ENCODE results near the gene SHC2.
A peak's percentile ranks its signal among the peaks of the same experiment; 100 is the strongest.
"Not testable (repeated sequence)": the region's sequence is repeated elsewhere in the genome, so short reads cannot be mapped to it uniquely, and the experiment has no call there.

Gene SHC2

DNA sequence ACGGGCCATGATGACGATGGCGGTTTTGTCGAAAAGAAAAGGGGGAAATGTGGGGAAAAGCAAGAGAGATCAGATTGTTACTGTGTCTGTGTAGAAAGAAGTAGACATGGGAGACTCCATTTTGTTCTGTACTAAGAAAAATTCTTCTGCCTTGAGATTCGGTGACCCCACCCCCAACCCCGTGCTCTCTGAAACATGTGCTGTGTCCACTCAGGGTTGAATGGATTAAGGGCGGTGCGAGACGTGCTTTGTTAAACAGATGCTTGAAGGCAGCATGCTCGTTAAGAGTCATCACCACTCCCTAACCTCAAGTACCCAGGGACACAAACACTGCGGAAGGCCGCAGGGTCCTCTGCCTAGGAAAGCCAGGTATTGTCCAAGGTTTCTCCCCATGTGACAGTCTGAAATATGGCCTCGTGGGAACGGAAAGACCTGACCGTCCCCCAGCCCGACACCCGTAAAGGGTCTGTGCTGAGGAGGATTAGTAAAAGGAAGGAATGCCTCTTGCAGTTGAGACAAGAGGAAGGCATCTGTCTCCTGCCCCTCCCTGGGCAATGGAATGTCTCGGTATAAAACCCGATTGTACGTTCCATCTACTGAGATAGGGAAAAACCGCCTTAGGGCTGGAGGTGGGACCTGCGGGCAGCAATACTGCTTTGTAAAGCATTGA is 74.1 kb downstream of the SHC2 start:
- not testable (repeated sequence) for DNase-seq

DNA sequence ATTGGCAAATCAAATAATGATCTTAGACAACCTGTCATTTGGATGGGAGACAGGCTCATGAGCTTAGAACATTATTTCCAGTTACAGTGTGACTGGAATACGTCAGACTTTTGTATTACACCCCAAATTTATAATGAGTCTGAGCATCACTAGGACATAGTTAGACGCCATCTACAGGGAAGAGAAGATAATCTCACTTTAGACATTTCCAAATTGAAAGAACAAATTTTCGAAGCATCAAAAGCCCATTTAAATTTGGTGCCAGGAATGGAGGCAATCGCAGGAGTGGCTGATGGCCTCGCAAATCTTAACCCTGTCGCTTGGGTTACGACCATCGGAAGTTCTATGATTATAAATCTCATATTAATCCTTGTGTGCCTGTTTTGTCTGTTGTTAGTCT is 74.6 kb downstream of the SHC2 start:
- DNase-seq = not testable (repeated sequence)

DNA sequence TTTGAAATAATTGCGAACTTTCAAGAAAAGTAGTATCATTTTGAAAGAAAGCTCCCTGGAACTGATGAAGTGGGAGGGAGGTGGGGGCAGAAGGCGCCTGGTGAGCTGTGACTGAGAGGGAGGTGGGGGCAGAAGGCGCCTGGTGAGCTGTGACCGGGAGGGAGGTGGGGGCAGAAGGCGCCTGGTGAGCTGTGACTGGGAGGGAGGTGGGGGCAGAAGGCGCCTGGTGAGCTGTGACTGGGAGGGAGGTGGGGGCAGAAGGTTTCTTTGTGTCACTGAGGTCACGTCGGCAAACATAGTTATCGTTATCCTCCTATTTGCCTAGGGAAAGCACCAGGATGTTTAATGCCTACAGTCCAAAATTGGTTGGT is 76.0 kb downstream of the SHC2 start:
- no peak for DNase-seq

DNA sequence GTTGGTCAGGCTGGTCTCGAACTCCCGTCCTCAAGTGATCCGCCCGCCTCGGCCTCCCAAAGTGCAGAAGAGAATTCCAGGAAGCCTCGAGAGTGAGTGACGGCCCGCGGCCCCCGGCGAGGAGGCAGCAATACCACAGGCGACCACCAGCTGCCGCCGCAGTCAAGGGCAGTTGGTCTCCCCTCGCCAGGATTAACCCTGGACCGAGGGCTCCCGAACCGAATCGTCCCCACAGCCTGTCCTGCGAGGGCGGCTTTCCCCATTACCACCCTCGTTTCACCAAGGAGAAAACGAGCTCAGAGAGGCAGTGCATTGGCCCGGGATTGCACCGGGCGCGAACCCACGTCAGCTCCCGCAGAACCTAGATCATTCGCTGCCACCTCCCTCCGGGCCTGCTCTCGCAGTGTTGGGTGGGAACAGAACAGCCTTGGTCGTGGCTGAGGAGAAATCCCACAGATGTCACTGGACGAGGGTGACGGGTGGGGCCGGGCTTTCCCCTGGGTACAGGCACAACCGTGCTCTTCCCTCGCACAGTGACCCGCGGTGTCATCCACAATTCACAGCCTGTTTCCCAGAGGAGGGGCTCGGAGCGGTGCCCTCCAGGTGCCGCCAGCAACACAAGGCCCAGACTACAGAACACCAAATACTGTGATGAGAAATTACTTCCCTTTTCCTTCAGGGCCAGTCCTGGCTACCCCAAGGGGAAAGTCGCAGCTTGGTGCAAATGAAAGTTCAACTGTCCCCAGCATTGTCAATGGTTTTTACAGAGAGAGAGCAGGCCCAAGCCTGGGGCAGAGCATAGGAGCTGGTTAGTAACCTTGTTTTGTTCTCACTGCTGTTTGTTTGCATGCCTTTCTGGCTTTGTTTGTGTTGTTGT is 76.7 kb downstream of the SHC2 start:
- DNase-seq = no peak

DNA sequence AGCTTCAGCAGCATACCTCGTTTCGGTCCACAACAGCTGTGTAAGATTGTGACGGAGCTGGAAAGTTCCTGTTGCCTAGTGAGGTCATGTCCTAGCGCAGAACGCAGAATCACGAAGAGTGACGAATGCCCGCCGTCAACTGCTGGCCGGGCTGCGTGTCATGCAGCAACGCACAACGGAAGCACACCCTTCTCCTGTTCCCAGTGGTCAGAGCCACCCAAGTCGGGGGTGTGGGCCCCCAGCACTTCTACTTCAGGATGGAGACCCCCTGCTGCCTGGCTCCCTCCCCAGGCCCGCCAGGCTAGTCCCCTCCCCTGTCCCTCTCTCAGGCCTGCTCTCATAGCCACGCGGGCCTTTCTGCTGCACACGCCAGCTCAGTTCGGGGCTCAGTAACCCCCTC is 77.8 kb downstream of the SHC2 start:
- DNase-seq = no peak

DNA sequence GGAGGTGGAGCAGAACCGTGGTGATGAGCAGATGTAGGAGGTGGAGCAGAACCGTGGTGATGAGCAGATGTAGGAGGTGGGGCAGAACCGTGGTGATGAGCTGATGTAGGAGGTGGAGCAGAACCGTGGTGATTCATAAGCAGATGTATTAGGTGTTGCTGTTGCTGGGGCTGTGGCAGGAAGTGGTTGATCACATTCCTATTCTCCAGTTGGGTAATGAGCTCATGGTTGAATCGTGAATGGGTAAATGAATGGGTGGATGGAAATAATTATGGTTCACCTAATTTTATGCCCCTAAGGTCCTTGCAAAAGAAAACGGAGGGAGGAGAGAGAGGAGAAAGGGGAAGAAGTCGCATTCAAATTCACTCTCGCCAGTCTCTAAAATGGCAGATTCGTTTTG is 78.3 kb downstream of the SHC2 start:
- peak; percentile 75 for DNase-seq

DNA sequence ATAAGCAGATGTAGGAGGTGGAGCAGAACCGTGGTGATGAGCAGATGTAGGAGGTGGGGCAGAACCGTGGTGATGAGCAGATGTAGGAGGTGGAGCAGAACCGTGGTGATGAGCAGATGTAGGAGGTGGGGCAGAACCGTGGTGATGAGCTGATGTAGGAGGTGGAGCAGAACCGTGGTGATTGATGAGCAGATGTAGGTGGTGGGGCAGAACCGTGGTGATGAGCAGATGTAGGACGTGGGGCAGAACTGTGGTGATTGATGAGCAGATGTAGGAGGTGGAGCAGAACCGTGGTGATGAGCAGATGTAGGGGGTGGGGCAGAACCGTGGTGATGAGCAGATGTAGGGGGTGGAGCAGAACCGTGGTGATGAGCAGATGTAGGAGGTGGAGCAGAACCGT is 78.9 kb downstream of the SHC2 start:
- not testable (repeated sequence) for DNase-seq

DNA sequence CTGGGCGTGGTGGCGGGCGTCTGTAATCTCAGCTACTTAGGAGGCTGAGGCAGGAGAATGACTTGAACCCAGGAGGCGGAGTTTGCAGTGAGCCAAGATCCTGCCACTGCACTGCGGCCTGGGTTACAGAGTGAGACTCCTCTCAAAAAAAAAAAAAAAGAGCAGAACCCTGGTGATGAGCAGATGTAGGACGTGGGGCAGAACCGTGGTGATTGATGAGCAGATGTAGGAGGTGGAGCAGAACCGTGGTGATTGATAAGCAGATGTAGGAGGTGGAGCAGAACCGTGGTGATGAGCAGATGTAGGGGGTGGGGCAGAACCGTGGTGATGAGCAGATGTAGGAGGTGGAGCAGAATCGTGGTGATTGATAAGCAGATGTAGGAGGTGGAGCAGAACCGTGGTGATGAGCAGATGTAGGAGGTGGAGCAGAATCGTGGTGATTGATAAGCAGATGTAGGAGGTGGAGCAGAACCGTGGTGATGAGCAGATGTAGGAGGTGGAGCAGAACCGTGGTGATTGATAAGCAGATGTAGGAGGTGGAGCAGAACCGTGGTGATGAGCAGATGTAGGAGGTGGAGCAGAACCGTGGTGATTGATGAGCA is 80.1 kb downstream of the SHC2 start:
- DNase-seq = not testable (repeated sequence)

DNA sequence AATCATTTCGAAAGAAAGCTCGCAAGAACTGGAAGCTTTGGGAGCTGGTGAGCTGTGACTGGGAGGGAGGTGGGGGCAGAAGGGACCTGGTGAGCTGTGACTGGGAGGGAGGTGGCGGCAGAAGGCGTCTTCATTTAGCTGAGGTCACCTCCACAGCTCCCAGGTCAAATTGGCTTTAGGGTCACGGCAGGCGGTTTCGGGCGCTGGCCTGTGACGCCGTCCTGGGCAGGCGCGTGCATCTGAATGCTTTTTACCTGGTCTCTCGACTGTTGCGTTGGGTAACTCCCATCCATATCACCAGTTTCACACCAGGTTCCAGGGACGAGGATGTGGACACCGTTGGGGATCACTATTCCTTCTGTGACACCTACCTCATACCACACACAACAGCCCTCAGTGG is 81.0 kb downstream of the SHC2 start:
- DNase-seq = no peak

DNA sequence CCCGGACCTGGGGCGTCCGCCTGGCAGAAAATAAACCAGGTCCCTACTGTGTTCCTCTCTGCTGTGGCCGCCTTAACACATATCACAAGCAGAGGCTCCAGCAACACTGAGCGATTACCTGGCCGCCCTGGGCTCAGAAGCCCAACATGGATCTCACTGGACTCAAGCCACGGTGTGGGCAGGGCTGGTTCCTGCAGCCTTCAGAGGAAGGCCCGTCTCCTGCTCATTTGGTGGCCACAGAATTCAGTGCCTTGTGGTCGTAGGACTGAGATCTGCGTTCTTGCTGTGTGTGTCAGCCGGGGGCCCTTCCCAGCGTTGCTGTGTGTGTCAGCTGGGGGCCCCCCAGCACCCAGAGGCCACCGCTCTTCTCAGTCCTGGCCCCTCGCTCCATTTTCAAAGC is 82.1 kb downstream of the SHC2 start:
- no peak for DNase-seq

DNA sequence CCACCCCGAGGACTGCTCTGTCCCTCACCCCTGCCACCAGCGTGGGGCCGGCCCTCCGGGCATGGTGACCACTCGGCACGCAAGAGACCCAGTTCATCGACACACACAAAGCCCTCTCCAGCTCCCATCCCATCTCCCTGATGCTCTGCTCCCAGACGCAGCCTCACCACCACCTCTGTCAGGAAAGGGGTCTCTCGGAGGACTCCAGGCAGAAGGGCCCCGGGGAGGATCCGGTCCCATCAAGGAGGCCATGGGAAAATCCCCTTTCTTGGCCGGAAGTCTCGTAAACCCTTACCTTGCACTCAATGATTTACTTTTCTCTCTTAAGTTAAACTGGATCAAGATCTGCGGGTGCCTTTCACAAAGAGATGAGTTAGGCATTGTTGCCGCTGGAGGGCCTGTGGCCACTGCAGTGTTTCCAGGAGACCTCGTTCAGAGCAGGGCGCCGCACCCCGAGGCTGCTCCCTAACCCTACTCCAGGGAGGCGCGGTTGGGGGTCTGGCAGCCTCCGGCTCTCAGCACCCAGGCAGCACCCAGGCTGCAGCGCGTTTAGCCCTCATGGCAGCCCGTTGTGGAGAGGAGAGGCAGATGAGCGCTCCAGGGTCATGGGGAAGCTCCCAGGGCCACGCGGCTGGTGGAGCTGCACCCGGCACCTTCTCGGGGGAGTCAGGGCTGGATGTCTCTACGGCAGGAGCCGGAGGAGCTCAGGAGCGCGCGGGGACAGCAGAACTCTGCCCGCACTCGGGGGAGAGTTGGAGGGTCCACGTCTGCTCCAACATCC is 82.8 kb downstream of the SHC2 start:
- DNase-seq = no peak

DNA sequence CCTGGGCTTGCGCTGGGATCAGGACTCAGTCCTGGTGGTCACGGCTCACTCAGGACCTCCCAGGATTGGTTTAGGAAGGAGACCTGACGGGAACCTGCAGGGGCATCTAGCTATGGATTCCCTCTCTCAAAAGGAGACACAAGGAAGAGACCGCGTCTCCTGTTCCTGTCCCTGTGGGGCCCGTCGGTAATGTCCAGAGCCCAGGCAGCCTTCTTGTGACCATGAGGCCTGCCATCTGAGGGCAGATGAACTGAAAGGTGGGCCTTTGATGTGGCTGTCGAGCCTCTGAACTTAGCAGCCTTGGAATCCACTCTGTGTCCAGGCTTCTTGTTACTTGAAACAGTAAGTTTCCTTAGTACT is 84.7 kb downstream of the SHC2 start:
- no peak for DNase-seq

DNA sequence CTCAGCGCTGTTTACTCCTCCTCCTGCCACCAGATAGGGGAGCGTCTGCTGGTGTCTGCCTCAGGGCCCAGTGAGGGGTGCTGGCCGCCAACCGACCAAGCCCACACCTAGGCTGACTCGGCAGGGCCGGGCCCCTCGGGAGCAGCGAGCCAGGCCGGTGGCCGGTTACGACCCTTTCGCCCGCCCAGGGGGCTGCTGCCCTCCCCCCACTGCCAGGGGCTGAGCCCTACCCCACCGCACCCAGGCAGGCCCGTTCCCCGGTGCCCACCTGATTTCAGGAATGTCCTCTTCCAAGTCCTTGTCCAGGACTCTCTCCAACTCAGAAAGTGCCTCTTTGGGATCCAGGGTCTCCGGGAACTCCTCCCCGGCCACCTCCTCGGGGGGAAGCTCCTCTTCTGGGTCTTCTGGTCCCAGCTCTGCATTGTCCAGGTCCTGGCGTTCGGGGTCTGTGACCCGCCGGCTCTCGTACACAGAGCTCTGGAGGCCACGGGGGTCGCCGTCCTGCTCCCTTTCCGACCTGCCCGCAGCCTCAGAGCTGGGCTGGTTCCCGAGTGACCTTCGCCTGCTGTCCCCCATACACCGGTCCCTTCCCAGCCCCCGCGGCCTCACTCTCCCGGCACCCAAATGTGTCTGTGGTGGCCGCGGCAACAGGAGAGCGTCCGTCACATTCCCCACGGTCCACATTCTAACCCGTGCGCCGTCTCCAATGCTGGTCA is 85.3 kb downstream of the SHC2 start:
- DNase-seq = no peak

DNA sequence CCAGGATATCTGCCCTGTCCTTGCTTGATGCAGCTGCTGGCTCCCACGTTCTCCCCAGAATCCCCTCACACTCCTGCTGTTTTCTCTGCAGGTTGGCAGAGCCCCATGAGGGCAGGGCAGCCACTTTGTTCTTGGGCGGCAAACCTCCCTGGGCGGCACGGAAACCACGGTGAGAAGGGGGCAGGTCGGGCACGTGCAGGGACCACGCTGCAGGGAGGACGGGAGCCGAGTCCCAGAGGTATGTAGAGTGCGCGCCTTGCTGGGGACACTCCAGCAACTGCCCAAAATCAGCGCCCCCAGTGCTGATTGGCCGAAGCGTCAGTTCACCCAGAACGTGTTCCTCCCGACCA is 86.0 kb downstream of the SHC2 start:
- DNase-seq = no peak

DNA sequence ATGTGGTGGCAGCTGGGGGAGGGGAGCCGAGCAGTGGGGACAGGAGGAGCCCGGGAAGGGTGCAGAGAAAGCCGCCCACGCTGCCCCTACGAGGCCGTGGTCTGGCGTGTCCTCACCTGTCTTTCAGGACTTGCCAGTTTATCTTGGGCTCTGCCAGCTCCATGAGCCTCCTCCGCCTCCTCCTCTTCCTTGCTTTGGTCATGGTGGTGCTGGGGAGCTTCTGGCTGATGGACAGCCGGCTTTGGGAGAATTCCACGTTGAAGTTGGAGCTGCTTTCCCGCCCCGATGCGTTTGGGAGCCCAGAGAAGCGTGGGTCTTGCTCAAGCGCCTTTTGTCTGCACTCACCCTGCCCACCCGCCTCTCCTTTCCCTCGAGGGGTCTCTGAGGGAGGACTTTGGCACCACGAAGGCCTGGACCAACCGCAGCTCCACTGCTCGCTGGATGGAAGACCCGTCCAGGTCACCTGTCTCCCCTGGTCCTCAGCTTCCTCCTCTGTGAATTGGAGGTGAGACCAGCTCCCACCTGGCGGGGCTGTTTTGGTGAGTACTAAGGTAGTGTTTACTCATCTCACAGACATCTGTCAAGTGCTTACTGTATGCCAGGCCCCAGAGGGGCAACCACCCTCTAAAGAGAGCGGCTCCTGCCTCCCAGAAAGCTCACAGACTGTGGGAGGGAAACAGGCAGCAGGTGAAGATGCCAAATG is 86.5 kb downstream of the SHC2 start:
- DNase-seq = no peak

DNA sequence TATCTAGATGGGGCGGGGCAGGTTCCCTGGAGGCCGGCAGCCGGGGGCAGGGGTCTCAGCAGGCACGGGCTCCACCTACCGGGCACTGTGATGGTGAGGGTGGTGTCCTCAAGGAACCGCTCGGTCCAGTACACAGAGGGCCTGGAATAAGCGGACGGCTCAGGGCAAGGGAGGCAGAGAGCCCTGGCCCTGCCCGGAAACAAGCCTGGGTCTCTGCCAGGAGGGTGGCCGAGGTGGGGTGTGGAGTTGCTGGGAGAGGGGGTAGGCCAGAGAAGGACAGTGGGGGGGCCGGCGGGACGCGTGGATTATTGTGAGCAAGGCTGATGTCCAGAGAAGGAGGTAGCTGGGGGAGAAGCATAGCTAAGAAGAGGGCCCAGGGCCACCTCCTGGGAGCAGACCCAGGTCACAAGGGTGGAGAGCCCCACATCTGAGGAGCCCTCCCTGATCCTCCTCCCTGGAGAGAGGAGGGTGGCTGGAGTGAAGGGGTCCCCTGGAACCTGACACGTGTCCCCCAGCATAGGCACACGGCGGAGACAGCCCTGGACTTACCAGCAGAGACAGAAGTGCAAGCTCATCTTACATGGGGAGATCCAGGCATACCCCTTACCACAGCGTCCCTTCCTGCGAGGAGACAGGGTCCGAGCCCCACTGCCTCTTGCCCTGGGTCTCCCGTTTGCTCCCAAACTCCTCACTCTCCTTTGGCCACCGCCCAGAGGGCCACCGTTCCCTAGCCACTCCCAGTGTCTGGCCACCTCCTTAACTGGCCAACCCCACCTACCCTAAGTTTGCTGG is 87.2 kb downstream of the SHC2 start:
- DNase-seq = no peak

DNA sequence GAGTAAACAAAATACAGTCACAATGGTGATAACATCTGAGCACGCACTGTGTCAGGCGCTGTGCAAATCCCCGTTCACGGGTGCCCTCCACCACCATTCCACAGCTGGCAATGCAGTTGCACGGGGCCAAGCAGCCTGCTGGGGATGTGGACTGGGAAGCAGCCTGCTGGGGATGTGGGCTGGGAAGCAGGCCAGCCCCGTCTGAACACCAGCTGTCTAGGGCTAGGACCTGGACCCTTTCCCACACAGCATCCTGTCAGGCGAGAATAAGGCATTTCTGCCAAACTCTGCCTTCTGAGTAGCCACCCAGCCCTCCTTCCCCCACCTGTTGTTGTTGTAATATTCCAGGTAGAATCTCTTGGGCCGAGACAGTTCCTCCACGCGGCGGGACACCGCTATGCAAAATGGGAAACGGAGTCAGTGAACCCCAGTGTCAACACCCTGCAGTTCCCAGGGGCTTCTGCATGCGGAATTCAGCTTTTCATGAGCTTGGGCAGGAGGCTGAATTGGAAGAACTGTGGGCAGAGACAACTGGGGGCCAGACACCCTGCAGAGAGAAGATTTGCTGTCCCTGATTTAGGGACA is 88.4 kb downstream of the SHC2 start:
- DNase-seq = no peak

DNA sequence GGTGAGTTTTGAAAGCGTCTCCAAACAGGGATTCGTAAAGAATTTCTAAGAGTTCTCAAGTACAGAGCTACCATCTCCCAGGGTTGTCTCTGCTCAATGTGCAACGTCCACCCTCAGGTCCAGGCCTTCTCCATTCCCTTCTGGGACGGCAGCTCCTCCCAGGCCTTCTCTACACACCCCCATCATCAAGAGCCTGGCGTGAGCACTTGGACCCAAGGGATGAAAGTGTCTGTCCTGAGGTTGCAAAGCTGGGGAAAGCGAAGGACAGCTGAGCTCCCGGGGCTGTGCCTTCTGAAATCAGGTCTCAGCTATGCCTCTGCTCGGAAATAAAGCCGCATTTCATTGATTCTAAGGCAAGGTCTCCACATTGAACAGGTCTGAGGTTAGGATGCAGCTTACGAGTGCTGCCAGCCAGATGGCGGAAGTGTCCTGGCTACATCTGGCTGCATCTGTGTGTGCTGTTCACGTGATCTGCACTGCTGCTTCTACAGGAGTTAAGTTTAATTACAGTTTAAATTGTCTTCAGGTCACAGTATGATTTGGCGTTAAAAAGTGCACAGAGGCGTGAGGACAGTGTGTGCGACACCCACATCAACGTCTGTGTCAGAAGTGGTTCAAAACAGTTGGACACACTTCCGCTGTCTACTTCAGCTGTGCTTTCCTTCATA is 89.2 kb downstream of the SHC2 start:
- no peak for DNase-seq

DNA sequence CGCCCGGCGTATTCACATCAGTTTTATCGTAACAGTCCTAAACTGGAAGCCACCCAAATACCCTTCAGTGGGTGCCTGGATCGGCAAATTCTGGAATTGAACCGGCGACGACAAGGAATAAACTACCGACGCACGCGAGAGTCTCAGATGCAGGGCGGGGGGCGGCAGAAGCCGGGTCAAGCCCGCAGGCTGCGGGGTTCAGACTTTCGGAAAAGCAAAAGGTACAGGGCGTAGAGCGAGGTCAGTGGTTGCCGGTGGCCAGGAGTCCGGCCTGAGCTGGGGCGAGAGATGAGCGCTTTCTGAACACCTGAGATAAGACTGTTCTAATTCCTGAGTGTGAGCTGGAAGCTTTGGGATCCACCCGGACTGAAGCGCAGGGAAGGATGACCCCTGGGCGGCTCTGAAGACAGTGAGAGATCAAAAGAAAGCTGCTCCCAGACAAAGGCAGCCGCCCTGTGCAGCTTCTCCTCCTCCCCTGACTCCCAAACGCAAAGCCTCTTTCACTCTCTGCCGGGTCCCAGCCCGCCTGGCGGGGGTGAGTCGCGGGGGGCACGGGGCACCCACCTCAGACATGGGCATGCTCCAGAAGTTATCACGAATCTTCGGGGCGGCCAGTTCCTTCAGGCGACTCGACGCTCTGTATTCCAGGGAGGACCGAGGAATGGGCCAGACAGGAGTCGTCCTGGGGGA is 90.0 kb downstream of the SHC2 start:
- no peak for DNase-seq

DNA sequence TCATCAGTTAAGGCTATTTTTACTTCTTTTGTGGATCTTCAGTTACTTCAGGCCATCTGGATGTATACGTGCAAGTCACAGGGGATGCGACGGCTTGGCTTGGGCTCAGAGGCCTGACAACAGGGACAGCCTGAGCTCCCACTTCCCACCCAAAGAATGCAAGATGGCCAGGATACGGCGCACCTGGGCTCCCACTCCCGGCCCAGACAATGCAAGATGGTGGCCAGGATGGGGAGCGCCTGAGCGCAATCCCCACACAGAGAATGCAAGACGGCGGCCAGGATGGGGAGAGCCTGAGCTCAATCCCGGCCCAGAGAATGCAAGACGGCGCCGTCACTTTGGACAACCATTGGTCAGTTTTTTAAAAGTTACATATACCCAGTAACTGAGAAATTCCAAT is 91.0 kb downstream of the SHC2 start:
- no peak for DNase-seq
